ENCODE data around the gene MC5R.

- TF ChIP-seq CTCF (IDR thresholded peaks at IDR 0.05) (no peak), POLR2A (IDR thresholded peaks at IDR 0.05) (no peak)
These were observed 10.6 kb upstream of the MC5R start for GRCh38 chr18:13813271-13813849.
